HG03196 (cell line): ENCODE results near the gene PIM3.
"Not testable (repeated sequence)": the region's sequence is repeated elsewhere in the genome, so short reads cannot be mapped to it uniquely, and the experiment has no call there.

Experiments used
- ATAC-seq: cut with Tn5 transposase; IDR thresholded peaks from one replicate; pipeline ENCODE4 v1.9.1; 2021; ENCODE audit not compliant: unreplicated experiment

Gene PIM3

DNA sequence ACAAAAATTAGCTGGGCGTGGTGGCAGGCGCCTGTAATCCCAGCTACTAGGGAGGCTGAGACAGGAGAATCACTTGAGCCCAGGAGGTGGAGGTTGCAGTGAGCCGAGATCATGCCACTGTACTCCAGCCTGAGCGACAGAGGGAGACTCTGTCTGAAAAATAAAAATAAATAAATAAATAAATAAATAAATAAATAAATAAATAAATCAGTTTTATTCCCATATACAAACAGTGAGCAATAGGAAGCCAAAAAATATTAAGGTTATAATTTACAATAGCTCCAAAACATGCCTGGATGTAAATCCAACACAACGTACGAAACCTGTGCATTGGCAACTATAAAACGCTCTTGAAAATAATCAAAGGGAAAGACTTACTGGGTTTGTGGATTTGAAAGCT, 21.2 kb downstream of the PIM3 start:
- ATAC-seq: not testable (repeated sequence)

DNA sequence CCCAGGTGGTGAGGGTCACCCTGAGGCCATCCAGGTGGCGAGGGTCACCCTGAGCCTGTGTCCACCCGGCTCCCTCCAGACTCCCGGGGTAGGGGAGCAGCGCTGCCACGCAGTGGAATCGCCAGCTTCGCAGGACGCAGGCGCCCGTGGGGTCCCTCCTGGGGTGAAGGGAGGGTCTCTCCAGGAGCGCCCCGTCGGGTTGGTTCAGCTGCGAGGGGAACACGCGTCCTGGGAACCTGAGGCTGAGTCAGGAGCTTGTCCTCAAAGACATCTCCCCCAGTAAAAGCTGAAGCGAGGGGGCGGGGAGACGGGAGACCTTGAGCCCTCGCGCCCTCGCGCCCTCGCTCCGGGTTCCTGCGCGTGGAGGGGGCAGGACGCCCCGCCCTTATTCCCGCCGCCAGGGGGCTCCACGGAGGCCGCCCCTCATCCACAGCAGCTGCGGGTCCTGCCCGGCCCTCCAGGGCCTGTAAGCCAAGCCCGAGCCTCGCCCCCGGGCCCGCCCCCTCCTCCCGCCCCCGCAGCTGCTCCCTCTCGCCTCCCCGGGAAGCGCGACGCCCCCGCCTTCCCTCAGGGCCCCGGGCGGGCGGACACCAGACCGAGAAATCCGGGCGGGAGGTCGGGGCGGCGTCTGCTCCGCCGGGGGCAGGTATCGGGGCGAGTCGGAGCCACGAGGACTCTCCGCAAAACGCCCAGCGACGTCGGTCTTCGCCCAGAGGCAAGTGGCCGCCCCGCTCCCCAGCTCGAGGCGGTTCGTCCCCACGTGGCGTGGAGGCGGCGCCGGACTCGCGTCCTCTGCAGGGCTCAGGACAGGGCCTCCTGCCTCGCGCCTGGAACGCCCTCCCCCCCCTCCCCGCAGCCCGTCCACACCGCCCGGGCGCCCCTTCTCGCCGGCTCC, 22.8 kb downstream of the PIM3 start:
- ATAC-seq: no peak

DNA sequence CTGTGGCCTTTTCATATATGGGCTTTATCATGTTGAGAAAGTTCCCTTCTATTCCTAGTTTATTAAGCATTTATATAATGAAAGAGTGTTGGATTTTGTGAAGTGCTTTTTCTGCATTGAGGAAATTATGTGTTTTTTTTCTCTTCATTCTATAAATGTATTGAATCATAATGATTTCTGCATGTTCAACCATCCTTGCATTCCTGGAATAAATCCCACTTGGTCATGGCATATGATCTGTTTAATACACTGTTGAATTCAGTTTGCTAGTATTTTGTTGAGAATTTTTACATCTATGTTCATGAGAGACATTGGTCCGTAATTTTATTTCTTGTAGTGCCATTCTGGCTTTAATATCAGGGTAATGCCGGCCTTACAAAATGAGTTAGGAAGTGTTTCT, 25.8 kb downstream of the PIM3 start:
- ATAC-seq: no peak

- ATAC-seq: not testable (repeated sequence)
Observed at GRCh38 chr22:49989826-49990225, 29.3 kb downstream of the PIM3 start.

- ATAC-seq: no peak
Observed at GRCh38 chr22:49991167-49991566, 30.6 kb downstream of the PIM3 start.

DNA sequence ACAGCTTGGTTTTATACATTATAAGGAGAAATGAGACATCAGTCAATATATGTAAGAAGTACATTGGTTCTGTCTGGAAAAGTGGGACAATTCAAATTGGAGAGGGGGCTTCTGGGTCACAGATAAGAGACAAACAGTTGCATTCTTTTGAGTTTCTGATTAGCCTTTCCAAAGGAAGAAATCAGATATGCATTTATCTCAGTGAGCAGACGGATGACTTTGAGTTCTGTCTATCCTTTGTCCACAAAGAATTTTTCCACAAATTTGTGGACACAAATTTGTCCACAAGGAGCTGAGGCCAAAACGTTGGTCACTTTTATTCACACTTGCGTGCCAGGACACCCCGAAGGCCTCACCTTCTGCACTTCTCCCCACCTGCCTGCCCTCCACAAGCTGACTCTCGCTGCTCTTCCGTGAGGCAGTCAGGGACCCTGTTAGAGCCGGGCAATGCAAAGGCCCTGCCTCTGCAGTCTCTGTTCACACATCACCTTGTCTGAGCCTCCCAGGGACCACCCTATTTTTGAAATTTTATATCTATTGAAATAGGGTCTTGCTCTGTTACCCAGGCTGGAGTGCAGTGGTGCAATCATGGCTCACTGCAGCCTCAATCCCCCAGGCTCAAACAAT, 31.4 kb downstream of the PIM3 start:
- no peak for ATAC-seq

DNA sequence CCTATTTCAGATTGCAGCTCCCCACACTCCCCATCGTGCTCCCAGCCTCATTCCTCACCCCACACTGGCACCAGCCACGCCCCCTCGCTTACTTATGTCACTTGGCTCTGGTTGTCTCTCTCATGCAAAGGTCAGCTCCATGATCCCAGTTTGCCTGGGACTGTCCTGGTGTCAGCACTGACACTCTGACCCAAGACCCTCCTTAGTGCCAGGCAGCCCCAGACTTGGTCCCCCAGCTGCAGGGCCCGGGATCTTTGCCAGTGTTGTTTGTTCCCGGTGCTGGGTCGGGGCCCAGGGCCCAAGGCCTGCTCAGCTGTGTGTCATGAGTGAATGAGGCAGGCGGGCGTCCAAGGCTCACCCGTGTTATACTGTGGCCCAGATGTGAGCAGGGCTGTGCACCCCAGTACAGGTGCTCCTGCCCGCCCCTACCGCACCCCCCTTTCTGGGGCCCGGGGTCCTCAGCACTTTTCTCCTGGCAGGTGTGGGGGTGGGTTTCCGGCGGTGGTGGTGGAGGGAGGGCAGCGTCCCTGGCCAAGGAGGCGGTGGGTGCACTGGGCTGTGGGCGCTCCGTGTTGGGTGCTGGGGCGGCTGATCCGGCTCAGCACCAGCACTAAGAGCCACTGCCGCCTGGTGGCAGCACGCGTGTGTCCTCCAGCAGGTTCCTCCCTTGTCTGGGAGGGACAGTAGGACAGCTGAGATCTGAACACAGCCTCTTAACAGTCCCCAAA, 32.5 kb downstream of the PIM3 start:
- ATAC-seq: no peak

DNA sequence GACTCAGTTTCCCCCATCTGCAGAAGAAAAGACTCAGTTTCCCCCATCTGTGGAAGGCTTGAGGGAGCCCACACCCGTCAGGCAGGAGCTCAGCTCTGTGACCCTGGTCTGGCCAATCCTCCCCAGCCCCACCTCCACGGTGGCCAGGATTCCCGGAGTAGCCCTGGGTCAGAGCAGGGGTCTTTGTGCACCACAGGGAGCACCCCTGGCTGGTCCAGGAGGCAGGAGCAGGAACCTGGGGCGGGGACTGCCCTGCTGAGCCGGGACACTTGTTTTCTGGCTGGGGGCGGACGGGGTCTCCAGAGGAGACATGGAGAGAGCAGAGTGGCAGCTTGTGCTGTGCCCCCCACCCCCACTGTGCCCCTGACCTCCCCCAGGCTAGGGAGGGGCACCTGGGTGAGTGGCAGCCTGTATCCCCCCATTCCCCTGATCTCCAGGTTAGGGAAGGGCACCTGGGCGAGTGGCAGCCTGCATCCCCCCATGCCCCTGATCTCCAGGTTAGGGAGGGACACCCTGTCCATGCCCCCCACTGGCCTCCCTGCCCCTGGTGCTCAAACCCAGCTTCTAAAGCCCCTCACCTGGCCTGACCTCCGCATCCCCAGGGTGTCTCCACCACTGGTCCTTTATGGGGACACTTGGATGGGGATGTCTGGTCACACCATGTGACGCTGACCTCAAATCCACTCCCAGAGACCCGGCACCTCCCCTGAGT, 33.2 kb downstream of the PIM3 start:
- ATAC-seq: no peak

- no peak for ATAC-seq
Observed at GRCh38 chr22:49994361-49995040, 33.9 kb downstream of the PIM3 start.

- ATAC-seq: no peak
Observed at GRCh38 chr22:49995041-49995360, 34.4 kb downstream of the PIM3 start.

DNA sequence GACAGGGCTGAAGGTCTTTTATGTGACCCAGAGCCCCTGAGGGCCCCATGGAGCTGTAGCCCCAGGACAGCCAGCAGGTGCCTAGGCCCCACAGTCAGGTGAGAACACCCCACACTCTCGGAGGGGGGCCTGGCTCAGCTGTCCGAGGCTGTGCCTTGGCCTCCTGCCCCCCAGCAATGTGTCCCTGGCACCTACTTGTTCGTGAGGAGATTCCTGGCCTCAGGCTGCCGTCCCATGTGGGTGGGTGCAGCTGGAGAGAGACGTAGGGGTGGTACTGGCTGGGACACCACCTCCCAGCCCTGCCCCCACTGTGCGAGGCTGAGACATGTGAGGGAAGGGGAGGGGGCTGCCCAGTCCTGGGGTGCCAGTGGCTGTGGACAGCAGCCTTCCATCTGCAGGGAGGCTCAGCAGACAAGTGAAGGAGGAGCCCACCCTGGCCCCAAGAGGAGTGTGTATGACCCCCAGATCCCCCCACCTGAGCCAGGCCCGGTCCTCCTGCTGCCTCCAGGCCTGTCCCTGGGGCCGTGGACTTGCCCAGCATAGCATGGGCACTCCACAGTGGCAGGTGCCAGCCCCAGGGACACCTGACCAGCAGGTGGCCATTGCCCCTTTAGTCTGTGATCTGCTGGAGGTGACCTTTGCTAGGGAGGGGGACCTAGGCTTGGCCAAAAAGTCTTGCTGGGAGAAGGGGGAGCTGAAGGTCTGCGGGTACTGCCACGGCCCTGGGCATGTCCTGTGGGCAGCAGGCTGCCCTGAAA, 35.0 kb downstream of the PIM3 start:
- ATAC-seq: no peak

- ATAC-seq: no peak
Observed at GRCh38 chr22:49996119-49996517, 35.5 kb downstream of the PIM3 start.

- ATAC-seq: no peak
Observed at GRCh38 chr22:49996518-49997250, 36.1 kb downstream of the PIM3 start.

DNA sequence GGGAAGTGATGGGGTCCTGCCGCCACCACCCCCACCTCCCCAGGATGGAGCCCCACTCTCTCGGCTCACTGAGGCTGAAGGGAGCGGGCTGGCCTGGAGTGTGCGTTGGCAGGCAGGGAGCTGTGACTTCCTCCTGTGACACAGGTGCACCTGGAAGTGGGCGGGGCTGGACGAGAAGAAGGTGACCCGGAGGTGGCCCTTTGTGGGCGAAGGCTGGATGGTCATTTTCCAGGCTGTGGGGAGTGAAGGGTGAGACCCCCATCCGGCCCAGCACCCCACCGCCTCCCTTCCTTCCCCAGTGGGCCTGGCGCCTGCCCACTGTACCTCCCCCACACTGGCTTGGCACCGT, 36.7 kb downstream of the PIM3 start:
- no peak for ATAC-seq

GRCh38 chr22:49997932-49998717, 37.6 kb downstream of the PIM3 start:
- no peak for ATAC-seq

- no peak for ATAC-seq
Observed at GRCh38 chr22:49998718-49999062, 38.1 kb downstream of the PIM3 start.

DNA sequence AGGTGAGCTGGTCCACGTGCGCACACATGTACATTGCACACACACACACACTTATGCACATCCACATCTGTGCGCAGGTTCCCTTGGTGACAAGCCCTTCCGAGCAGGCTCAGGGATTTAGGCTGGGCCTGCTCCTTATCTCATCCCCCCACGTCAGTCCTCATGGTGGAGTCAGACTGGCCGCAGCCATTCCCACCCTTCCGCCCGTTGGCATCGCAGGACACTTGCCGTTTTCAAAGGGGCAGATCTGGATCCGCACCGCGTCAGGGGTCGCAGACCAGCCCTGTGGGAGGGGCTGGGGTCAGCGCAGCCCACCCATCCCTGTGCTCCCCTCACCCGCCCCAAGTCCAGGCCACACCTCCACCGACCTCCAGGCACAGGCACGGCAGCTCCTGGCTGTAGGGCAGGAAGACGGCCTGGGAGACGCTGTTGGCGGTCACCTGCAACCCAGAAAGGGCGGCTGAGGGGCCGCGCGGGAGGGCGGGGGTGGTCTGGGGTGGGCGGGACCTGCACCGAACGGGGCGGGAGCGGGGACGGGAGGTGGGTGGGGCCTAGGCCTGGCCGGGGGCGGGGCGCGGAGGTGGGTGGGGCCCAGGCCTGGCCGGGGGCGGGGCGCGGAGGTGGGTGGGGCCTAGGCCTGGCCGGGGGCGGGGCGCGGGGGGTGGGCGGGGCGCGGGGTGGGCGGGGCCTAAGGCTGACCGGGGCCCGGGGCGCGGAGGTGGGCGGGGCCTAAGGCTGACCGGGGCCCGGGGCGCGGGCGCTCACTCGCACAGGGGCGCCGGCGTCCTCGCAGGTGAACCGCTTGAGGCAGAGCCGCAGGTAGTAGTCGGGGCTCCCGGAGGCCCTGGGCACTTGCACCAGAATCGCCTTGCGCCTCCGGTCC, 38.7 kb downstream of the PIM3 start:
- no peak for ATAC-seq
